A549 treated with AZD9567 at 1 μM for 4 hours (cell line): ENCODE data around the gene CYBA. TPM values are rescaled to one million over a fixed set of nuclear protein-coding genes. Genes with fewer than 3 reads are reported as not detected.

ENCODE experiments used
- total RNA-seq: library from RNA; stranded (reverse); fragments of 200-300 nt; extraction: Qiagen RNA extraction; gene quantifications from 5 replicates; pipeline ENCODE4 v1.2.3, GENCODE V29; 2022; ENCODE audit not compliant: insufficient read depth

CYBA gene
- total RNA-seq: 279 to 313 TPM (median 293 TPM) in 5 replicates

DNA sequence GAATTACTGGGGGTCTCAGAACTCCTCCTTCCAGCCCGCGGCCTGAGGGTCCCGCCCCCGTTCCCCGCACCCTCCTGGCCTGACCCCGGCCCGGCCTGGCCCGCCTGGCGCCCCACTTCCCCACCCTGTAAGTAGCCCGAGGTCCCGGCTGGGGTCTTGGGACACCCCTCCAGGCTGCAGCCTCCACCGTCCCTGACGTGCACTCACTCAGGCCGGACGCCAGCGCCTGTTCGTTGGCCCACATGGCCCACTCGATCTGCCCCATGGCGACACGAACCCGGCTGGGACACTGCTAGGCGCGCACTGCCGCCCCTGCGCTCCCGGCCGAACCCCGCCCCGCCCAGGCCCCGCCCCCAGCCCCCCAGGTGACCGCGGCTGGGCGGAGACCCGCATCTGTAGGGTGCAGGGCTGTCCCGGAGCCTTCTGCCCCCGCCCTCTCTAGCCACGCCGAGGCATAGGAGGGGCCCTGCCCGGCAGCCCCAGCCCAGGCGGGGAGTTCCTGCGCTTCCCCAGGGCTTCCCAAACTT, at the start of gene CYBA:
TSS of gene CYBA (minus strand) at position 305 of the 527 bp plus-strand sequence. CDS start at position 265, 40 bp downstream.

DNA sequence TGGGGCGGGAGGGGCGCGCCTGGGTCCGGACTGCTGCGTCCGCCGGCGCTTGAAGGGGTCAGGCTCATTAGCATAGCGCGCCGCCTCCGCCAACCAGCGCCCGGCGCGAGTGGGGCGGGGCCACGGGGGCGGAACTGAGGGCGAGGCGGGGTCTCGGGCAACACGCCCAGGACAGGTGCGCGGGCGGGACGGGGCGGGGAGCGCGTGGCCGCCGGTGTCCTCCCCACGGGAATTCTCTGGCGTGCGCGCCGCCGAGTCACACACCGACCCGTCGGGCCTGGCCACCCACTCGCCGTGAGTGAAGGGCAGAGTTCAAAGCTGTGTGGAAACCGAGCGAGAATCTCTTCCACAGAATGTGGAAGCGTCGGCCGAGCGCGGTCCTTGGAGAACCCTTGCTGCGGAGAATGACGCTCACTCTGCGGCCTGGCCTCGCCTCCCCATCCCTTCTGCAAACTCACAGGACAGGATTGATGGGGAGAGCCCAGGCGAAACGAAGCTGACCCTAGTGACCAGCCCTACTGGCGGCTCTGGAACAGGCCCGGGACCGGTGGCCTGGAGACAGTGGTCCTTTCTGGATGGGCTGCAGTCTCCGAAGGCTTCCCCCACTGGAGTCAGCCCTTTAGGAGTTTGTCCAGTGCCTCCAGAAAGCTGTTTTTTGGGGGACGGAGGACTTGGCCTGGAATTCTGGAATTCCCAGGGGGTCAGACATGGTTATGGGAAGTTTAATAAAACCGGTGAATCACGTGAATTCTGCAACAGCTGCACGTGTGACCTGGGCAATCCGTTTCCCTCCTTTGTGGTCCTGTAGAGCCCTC, 35.8 kb upstream of the CYBA start, which contains the start of gene SNAI3:
TSS of gene SNAI3 (minus strand) at position 69 of the 815 bp plus-strand sequence. CDS start 101 bp downstream, outside the sequence.

DNA sequence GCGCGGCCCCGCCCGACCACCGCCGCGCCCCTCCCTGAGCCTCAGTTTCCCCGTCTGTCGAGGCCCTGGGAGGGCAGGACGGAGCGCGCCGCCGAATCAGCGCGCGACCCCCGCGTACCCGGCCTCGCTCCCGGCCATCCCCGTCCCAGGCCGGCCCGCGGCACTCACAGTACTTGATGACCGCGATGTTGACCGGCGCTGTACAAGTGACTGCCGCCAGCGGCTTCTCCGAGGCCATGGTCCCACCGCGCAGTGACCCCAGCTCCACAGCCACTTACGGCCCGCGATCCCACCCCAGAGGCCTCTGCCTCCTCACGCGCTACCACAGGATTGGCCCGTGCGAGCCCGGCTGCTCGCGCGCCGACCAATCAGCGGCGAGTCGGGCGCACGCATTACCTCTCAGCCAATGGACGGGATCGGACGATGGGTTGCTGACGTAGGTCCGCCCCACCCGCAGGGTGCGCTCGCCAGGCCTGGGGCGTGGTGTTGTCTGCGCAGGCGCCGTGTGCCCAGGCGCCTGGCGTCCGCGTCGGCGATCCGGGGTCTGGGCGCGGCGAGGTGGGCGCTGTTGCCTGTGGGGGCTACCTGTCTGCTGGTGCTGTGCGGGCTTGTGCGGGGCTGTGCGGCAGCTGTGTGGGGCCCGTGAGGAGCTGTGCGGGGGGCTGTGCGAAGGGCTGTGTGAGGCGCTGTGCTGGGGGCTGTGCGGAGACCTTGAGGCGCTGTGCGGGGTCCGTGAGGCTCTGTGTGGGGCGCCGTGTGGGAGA, 12.2 kb upstream of the CYBA start, which contains the start of gene MVD:
TSS of gene MVD (minus strand) at position 249 of the 764 bp plus-strand sequence. CDS start at position 238, 11 bp downstream.

GRCh38 chr16:88638323-88639230, 12.3 kb downstream of the CYBA start, which contains the start of gene IL17C:
Gene IL17C, plus strand, starts transcription at chr16:88638572. Its CDS starts 70 bp downstream, at chr16:88638642.

Other genes with a start within 250 kb of the CYBA start
- gene ZFPM1, start 197.8 kb downstream of the CYBA start, total RNA-seq: 3.4 to 7.8 TPM (median 6.9 TPM) in 5 replicates
- gene ZC3H18, start 80.7 kb downstream of the CYBA start, total RNA-seq: 48.4 to 53.9 TPM (median 50.4 TPM) in 5 replicates
- not detected in 5 replicates for gene IL17C, start 12.5 kb downstream of the CYBA start, total RNA-seq
- 17.0 to 26.1 TPM (median 25.4 TPM) in 5 replicates for gene MVD, start 12.0 kb upstream of the CYBA start, total RNA-seq
- gene SNAI3, start 35.5 kb upstream of the CYBA start, total RNA-seq: 0.08 to 0.21 TPM (median 0.17 TPM) in 4 of 5 replicates, not detected in the other
- 12.2 to 22.0 TPM (median 20.8 TPM) in 5 replicates for gene RNF166, start 55.4 kb upstream of the CYBA start, total RNA-seq
- gene CTU2, start 55.5 kb upstream of the CYBA start, total RNA-seq: 22.4 to 38.0 TPM (median 35.2 TPM) in 5 replicates
- 132 to 160 TPM (median 150 TPM) in 5 replicates for gene PIEZO1, start 134.2 kb upstream of the CYBA start, total RNA-seq
- gene CDT1, start 152.7 kb upstream of the CYBA start, total RNA-seq: 16.9 to 35.3 TPM (median 33.5 TPM) in 5 replicates
- 276 to 422 TPM (median 404 TPM) in 5 replicates for gene APRT, start 160.9 kb upstream of the CYBA start, total RNA-seq
- gene GALNS, start 205.9 kb upstream of the CYBA start, total RNA-seq: 46.7 to 48.7 TPM (median 48.3 TPM) in 5 replicates
- 96.4 to 120 TPM (median 104 TPM) in 5 replicates for gene TRAPPC2L, start 206.1 kb upstream of the CYBA start, total RNA-seq
- gene PABPN1L, start 215.6 kb upstream of the CYBA start, total RNA-seq: not detected in 5 replicates